ENCODE data around the gene PCDH9. TPM values are rescaled to one million over a fixed set of nuclear protein-coding genes. Genes with fewer than 3 reads are reported as not detected.

Gene PCDH9
- polyA plus RNA-seq, 4 donors = 0.27 to 1.1 (median 0.72) TPM; not detected in 1

- H3K9me3 ChIP-seq (ENCODE audit: control insufficient read depth in 2 of 2, insufficient read depth in 1 of 2, low read depth in 1 of 2, low read length in 1 of 2) = peaks cover 0 to 2% of the 10 kb centered on the region in 2 donors
- H3K27ac ChIP-seq (ENCODE audit: low read depth in 1 of 3, low read length in 2 of 3) = no peak overlapping the region
- H3K36me3 ChIP-seq (ENCODE audit: control insufficient read depth in 3 of 3, insufficient read depth in 2 of 3, low read depth in 1 of 3, low read length in 3 of 3) = no peaks in the 10 kb centered on the region
- no peak for FAIRE-seq
- no peaks in the 10 kb centered on the region for H3K27me3 ChIP-seq (ENCODE audit: control insufficient read depth in 3 of 3, insufficient read depth in 3 of 3, low read length in 3 of 3)
- 74 to 77% (median 75%) methylated on average over 5 of the region's 5 CpGs for WGBS, 3 donors
- H3K4me3 ChIP-seq (ENCODE audit: low read depth in 1 of 3, low read length in 3 of 3) = no peak overlapping the region
- DNase-seq = no peak
- H3K4me1 ChIP-seq (ENCODE audit: control insufficient read depth in 3 of 3, insufficient read depth in 2 of 3, low read depth in 1 of 3, low read length in 2 of 3) = no peaks in the 10 kb centered on the region
These were observed 668.1 kb downstream of the PCDH9 start for GRCh38 chr13:66562054-66562453.

GRCh38 chr13:66560991-66561390 lies 669.1 kb downstream of the PCDH9 start:
- no peaks in the 10 kb centered on the region for H3K27me3 ChIP-seq (ENCODE audit: control insufficient read depth in 3 of 3, insufficient read depth in 3 of 3, low read length in 3 of 3)
- FAIRE-seq (no peak), DNase-seq (no peak)
- H3K36me3 ChIP-seq (ENCODE audit: control insufficient read depth in 3 of 3, insufficient read depth in 2 of 3, low read depth in 1 of 3, low read length in 3 of 3) = no peaks in the 10 kb centered on the region
- H3K27ac ChIP-seq (ENCODE audit: low read depth in 1 of 3, low read length in 2 of 3) = no peak overlapping the region
- WGBS, 3 donors = 89 to 98% (median 94%) methylated on average over 17 to 26 of the region's 26 CpGs
- H3K4me3 ChIP-seq (ENCODE audit: low read depth in 1 of 3, low read length in 3 of 3) = no peak overlapping the region
- peaks cover 0 to 2% of the 10 kb centered on the region in 2 donors for H3K9me3 ChIP-seq (ENCODE audit: control insufficient read depth in 2 of 2, insufficient read depth in 1 of 2, low read depth in 1 of 2, low read length in 1 of 2)
- no peaks in the 10 kb centered on the region for H3K4me1 ChIP-seq (ENCODE audit: control insufficient read depth in 3 of 3, insufficient read depth in 2 of 3, low read depth in 1 of 3, low read length in 2 of 3)

GRCh38 chr13:66560189-66560588 lies 669.9 kb downstream of the PCDH9 start:
- FAIRE-seq (no peak), DNase-seq (no peak)
- Histone ChIP-seq H3K36me3 (ENCODE audit: control insufficient read depth in 3 of 3, insufficient read depth in 2 of 3, low read depth in 1 of 3, low read length in 3 of 3) (no peaks in the 10 kb centered on the region), H3K27me3 (ENCODE audit: control insufficient read depth in 3 of 3, insufficient read depth in 3 of 3, low read length in 3 of 3) (no peaks in the 10 kb centered on the region), H3K4me1 (ENCODE audit: control insufficient read depth in 3 of 3, insufficient read depth in 2 of 3, low read depth in 1 of 3, low read length in 2 of 3) (no peaks in the 10 kb centered on the region), H3K9me3 (ENCODE audit: control insufficient read depth in 2 of 2, insufficient read depth in 1 of 2, low read depth in 1 of 2, low read length in 1 of 2) (peaks cover 0 to 2% of the 10 kb centered on the region in 2 donors), H3K4me3 (ENCODE audit: low read depth in 1 of 3, low read length in 3 of 3) (no peak overlapping the region), H3K27ac (ENCODE audit: low read depth in 1 of 3, low read length in 2 of 3) (no peak overlapping the region)
- 44 to 74% (median 50%) methylated on average over 3 of the region's 3 CpGs for WGBS, 3 donors

- H3K4me3 ChIP-seq (ENCODE audit: low read depth in 1 of 3, low read length in 3 of 3) = no peak overlapping the region
- H3K9me3 ChIP-seq (ENCODE audit: control insufficient read depth in 2 of 2, insufficient read depth in 1 of 2, low read depth in 1 of 2, low read length in 1 of 2) = peaks cover 0 to 2% of the 10 kb centered on the region in 2 donors
- H3K27ac ChIP-seq (ENCODE audit: low read depth in 1 of 3, low read length in 2 of 3) = no peak overlapping the region
- no peaks in the 10 kb centered on the region for H3K27me3 ChIP-seq (ENCODE audit: control insufficient read depth in 3 of 3, insufficient read depth in 3 of 3, low read length in 3 of 3)
- no peaks in the 10 kb centered on the region for H3K4me1 ChIP-seq (ENCODE audit: control insufficient read depth in 3 of 3, insufficient read depth in 2 of 3, low read depth in 1 of 3, low read length in 2 of 3)
- H3K36me3 ChIP-seq (ENCODE audit: control insufficient read depth in 3 of 3, insufficient read depth in 2 of 3, low read depth in 1 of 3, low read length in 3 of 3) = no peaks in the 10 kb centered on the region
- no peak for FAIRE-seq
- no peak for DNase-seq
These were observed 671.0 kb downstream of the PCDH9 start for GRCh38 chr13:66559093-66559492.

GRCh38 chr13:66558506-66558905 lies 671.6 kb downstream of the PCDH9 start:
- Histone ChIP-seq H3K27ac (ENCODE audit: low read depth in 1 of 3, low read length in 2 of 3) (no peak overlapping the region), H3K4me3 (ENCODE audit: low read depth in 1 of 3, low read length in 3 of 3) (no peak overlapping the region), H3K36me3 (ENCODE audit: control insufficient read depth in 3 of 3, insufficient read depth in 2 of 3, low read depth in 1 of 3, low read length in 3 of 3) (no peaks in the 10 kb centered on the region), H3K4me1 (ENCODE audit: control insufficient read depth in 3 of 3, insufficient read depth in 2 of 3, low read depth in 1 of 3, low read length in 2 of 3) (no peaks in the 10 kb centered on the region), H3K27me3 (ENCODE audit: control insufficient read depth in 3 of 3, insufficient read depth in 3 of 3, low read length in 3 of 3) (no peaks in the 10 kb centered on the region), H3K9me3 (ENCODE audit: control insufficient read depth in 2 of 2, insufficient read depth in 1 of 2, low read depth in 1 of 2, low read length in 1 of 2) (peaks cover 0 to 2% of the 10 kb centered on the region in 2 donors)
- 62 to 75% (median 64%) methylated on average over 2 of the region's 2 CpGs for WGBS, 3 donors
- no peak for FAIRE-seq
- DNase-seq = no peak

GRCh38 chr13:66557357-66557756 lies 672.8 kb downstream of the PCDH9 start:
- Histone ChIP-seq H3K36me3 (ENCODE audit: control insufficient read depth in 3 of 3, insufficient read depth in 2 of 3, low read depth in 1 of 3, low read length in 3 of 3) (no peaks in the 10 kb centered on the region), H3K4me3 (ENCODE audit: low read depth in 1 of 3, low read length in 3 of 3) (no peak overlapping the region), H3K27me3 (ENCODE audit: control insufficient read depth in 3 of 3, insufficient read depth in 3 of 3, low read length in 3 of 3) (no peaks in the 10 kb centered on the region), H3K4me1 (ENCODE audit: control insufficient read depth in 3 of 3, insufficient read depth in 2 of 3, low read depth in 1 of 3, low read length in 2 of 3) (no peaks in the 10 kb centered on the region), H3K27ac (ENCODE audit: low read depth in 1 of 3, low read length in 2 of 3) (no peak overlapping the region), H3K9me3 (ENCODE audit: control insufficient read depth in 2 of 2, insufficient read depth in 1 of 2, low read depth in 1 of 2, low read length in 1 of 2) (peaks cover 0 to 2% of the 10 kb centered on the region in 2 donors)
- FAIRE-seq (no peak), DNase-seq (no peak)
- WGBS, 3 donors = 76 to 87% (median 79%) methylated on average over 3 of the region's 3 CpGs

- FAIRE-seq = no peak
- H3K9me3 ChIP-seq (ENCODE audit: control insufficient read depth in 2 of 2, insufficient read depth in 1 of 2, low read depth in 1 of 2, low read length in 1 of 2) = no peaks in the 10 kb centered on the region
- H3K4me1 ChIP-seq (ENCODE audit: control insufficient read depth in 3 of 3, insufficient read depth in 2 of 3, low read depth in 1 of 3, low read length in 2 of 3) = no peaks in the 10 kb centered on the region
- H3K27me3 ChIP-seq (ENCODE audit: control insufficient read depth in 3 of 3, insufficient read depth in 3 of 3, low read length in 3 of 3) = no peaks in the 10 kb centered on the region
- no peaks in the 10 kb centered on the region for H3K36me3 ChIP-seq (ENCODE audit: control insufficient read depth in 3 of 3, insufficient read depth in 2 of 3, low read depth in 1 of 3, low read length in 3 of 3)
- H3K27ac ChIP-seq (ENCODE audit: low read depth in 1 of 3, low read length in 2 of 3) = no peak overlapping the region
- no peak overlapping the region for H3K4me3 ChIP-seq (ENCODE audit: low read depth in 1 of 3, low read length in 3 of 3)
- DNase-seq = no peak
These were observed 673.8 kb downstream of the PCDH9 start for GRCh38 chr13:66556306-66556705.

- WGBS, 3 donors = 82 to 91% (median 86%) methylated on average over 2 of the region's 2 CpGs
- H3K27ac ChIP-seq (ENCODE audit: low read depth in 1 of 3, low read length in 2 of 3) = no peak overlapping the region
- FAIRE-seq = no peak
These were observed 676.7 kb downstream of the PCDH9 start for GRCh38 chr13:66553391-66553790.

GRCh38 chr13:66551128-66551527 lies 679.0 kb downstream of the PCDH9 start:
- Histone ChIP-seq H3K9me3 (ENCODE audit: control insufficient read depth in 2 of 2, insufficient read depth in 1 of 2, low read depth in 1 of 2, low read length in 1 of 2) (no peaks in the 10 kb centered on the region), H3K27ac (ENCODE audit: low read depth in 1 of 3, low read length in 2 of 3) (no peak overlapping the region), H3K4me3 (ENCODE audit: low read depth in 1 of 3, low read length in 3 of 3) (no peak overlapping the region), H3K27me3 (ENCODE audit: control insufficient read depth in 3 of 3, insufficient read depth in 3 of 3, low read length in 3 of 3) (no peaks in the 10 kb centered on the region), H3K4me1 (ENCODE audit: control insufficient read depth in 3 of 3, insufficient read depth in 2 of 3, low read depth in 1 of 3, low read length in 2 of 3) (no peaks in the 10 kb centered on the region), H3K36me3 (ENCODE audit: control insufficient read depth in 3 of 3, insufficient read depth in 2 of 3, low read depth in 1 of 3, low read length in 3 of 3) (no peaks in the 10 kb centered on the region)
- FAIRE-seq = no peak
- WGBS, 3 donors = 65 to 77% (median 67%) methylated on average over 4 of the region's 4 CpGs
- no peak for DNase-seq

More at GRCh38 chr13:66553391-66553790, 676.7 kb downstream of the PCDH9 start:
- no peaks in the 10 kb centered on the region for H3K9me3 ChIP-seq (ENCODE audit: control insufficient read depth in 2 of 2, insufficient read depth in 1 of 2, low read depth in 1 of 2, low read length in 1 of 2)
- DNase-seq = no peak
- no peaks in the 10 kb centered on the region for H3K36me3 ChIP-seq (ENCODE audit: control insufficient read depth in 3 of 3, insufficient read depth in 2 of 3, low read depth in 1 of 3, low read length in 3 of 3)
- H3K4me3 ChIP-seq (ENCODE audit: low read depth in 1 of 3, low read length in 3 of 3) = no peak overlapping the region
- no peaks in the 10 kb centered on the region for H3K4me1 ChIP-seq (ENCODE audit: control insufficient read depth in 3 of 3, insufficient read depth in 2 of 3, low read depth in 1 of 3, low read length in 2 of 3)
- no peaks in the 10 kb centered on the region for H3K27me3 ChIP-seq (ENCODE audit: control insufficient read depth in 3 of 3, insufficient read depth in 3 of 3, low read length in 3 of 3)

Measured in small intestine (tissue), 7 donors.